ENCODE results near the gene NFAT5. TPM values are rescaled to one million over a fixed set of nuclear protein-coding genes. Genes with fewer than 3 reads are reported as not detected.

NFAT5 gene
- polyA plus RNA-seq, 3 donors, result 2.4 to 6.9 (median 2.5) TPM

GRCh38 chr16:69745959-69746358 is 180.2 kb downstream of the NFAT5 start:
- no peak overlapping the region for H3K27ac Mint-ChIP-seq
- no peak overlapping the region for H3K27ac ChIP-seq (ENCODE audit: low read depth in 1 of 2, low read length in 2 of 2)
- no peaks in the 10 kb centered on the region for H3K27me3 ChIP-seq (ENCODE audit: control insufficient read depth in 2 of 2, insufficient read depth in 2 of 2, low read length in 2 of 2)
- H3K9me3 Mint-ChIP-seq, result peaks cover 0 to 4% (median 0%) of the 10 kb centered on the region in 7 donors
- H3K4me3 ChIP-seq (replicated peaks in 1 of 3; ENCODE audit: low read depth in 2 of 3, low read length in 3 of 3), result no peak overlapping the region
- no peaks in the 10 kb centered on the region for H3K79me2 ChIP-seq (ENCODE audit: insufficient read depth, low read length)
- no peak overlapping the region for H3K4me2 ChIP-seq (replicated peaks; ENCODE audit: extremely low read depth, low read length, poor library complexity, severe bottlenecking)
- H3K36me3 ChIP-seq (replicated peaks in 1 of 2; ENCODE audit: control insufficient read depth in 1 of 2, insufficient read depth in 2 of 2, low read length in 2 of 2), result peaks cover 89 to 100% of the 10 kb centered on the region in 2 donors
- peaks cover 83 to 97% of the 10 kb centered on the region in 2 donors for H3K36me3 Mint-ChIP-seq
- WGBS (ENCODE audit: insufficient coverage), result 92% methylated on average over 10 of the region's 10 CpGs
- no peak for DNase-seq
- no peak overlapping the region for H3K9ac ChIP-seq (ENCODE audit: insufficient read depth, low read length, poor library complexity, severe bottlenecking)
- no peaks in the 10 kb centered on the region for H3K27me3 Mint-ChIP-seq (ENCODE audit: low read depth in 3 of 3)
- H3K4me1 Mint-ChIP-seq, result peaks cover 2% of the 10 kb centered on the region
- no peak for TF ChIP-seq CTCF (IDR thresholded peaks at IDR 0.05)
- no peak overlapping the region for H3K4me3 Mint-ChIP-seq
- H3K4me1 ChIP-seq (ENCODE audit: control insufficient read depth in 1 of 2, insufficient read depth in 2 of 2, low read length in 2 of 2), result no peaks in the 10 kb centered on the region
- no peak overlapping the region for H2AFZ ChIP-seq (ENCODE audit: insufficient read depth, low read depth, low read length, poor library complexity, severe bottlenecking)
- intact Hi-C loops (cut with micrococcal nuclease), result no loop called here
- H3K9me3 ChIP-seq (replicated peaks in 1 of 2; ENCODE audit: control insufficient read depth in 1 of 2, insufficient read depth in 1 of 2, low read length in 2 of 2), result no peaks in the 10 kb centered on the region
- H4K20me1 ChIP-seq (ENCODE audit: insufficient read depth, low read length), result no peaks in the 10 kb centered on the region

GRCh38 chr16:69747115-69747514 is 181.3 kb downstream of the NFAT5 start:
- H3K4me1 ChIP-seq (ENCODE audit: control insufficient read depth in 1 of 2, insufficient read depth in 2 of 2, low read length in 2 of 2), result no peaks in the 10 kb centered on the region
- no peaks in the 10 kb centered on the region for H3K27me3 ChIP-seq (ENCODE audit: control insufficient read depth in 2 of 2, insufficient read depth in 2 of 2, low read length in 2 of 2)
- H3K36me3 Mint-ChIP-seq, result peaks cover 83 to 97% of the 10 kb centered on the region in 2 donors
- H3K9me3 Mint-ChIP-seq, result peaks cover 0 to 3% (median 0%) of the 10 kb centered on the region in 7 donors
- no peaks in the 10 kb centered on the region for H4K20me1 ChIP-seq (ENCODE audit: insufficient read depth, low read length)
- no peak overlapping the region for H2AFZ ChIP-seq (ENCODE audit: insufficient read depth, low read depth, low read length, poor library complexity, severe bottlenecking)
- WGBS (ENCODE audit: insufficient coverage), result 90% methylated on average over 2 of the region's 8 CpGs
- peaks cover 82 to 99% of the 10 kb centered on the region in 2 donors for H3K36me3 ChIP-seq (replicated peaks in 1 of 2; ENCODE audit: control insufficient read depth in 1 of 2, insufficient read depth in 2 of 2, low read length in 2 of 2)
- H3K4me2 ChIP-seq (replicated peaks; ENCODE audit: extremely low read depth, low read length, poor library complexity, severe bottlenecking), result no peak overlapping the region
- H3K79me2 ChIP-seq (ENCODE audit: insufficient read depth, low read length), result peaks cover 2% of the 10 kb centered on the region
- H3K27ac Mint-ChIP-seq, result no peak overlapping the region
- no peak for TF ChIP-seq CTCF (IDR thresholded peaks at IDR 0.05)
- no peak overlapping the region for H3K27ac ChIP-seq (ENCODE audit: low read depth in 1 of 2, low read length in 2 of 2)
- DNase-seq, result no peak
- no peak overlapping the region for H3K9ac ChIP-seq (ENCODE audit: insufficient read depth, low read length, poor library complexity, severe bottlenecking)
- H3K4me3 ChIP-seq (replicated peaks in 1 of 3; ENCODE audit: low read depth in 2 of 3, low read length in 3 of 3), result no peak overlapping the region
- H3K9me3 ChIP-seq (replicated peaks in 1 of 2; ENCODE audit: control insufficient read depth in 1 of 2, insufficient read depth in 1 of 2, low read length in 2 of 2), result no peaks in the 10 kb centered on the region
- H3K4me3 Mint-ChIP-seq, result no peak overlapping the region
- H3K27me3 Mint-ChIP-seq (ENCODE audit: low read depth in 3 of 3), result no peaks in the 10 kb centered on the region
- no peaks in the 10 kb centered on the region for H3K4me1 Mint-ChIP-seq
- intact Hi-C loops (cut with micrococcal nuclease), result no loop called here

Measured in CD14-positive monocyte (primary cell).